ENCODE data around the gene ATP8B3.

DNA sequence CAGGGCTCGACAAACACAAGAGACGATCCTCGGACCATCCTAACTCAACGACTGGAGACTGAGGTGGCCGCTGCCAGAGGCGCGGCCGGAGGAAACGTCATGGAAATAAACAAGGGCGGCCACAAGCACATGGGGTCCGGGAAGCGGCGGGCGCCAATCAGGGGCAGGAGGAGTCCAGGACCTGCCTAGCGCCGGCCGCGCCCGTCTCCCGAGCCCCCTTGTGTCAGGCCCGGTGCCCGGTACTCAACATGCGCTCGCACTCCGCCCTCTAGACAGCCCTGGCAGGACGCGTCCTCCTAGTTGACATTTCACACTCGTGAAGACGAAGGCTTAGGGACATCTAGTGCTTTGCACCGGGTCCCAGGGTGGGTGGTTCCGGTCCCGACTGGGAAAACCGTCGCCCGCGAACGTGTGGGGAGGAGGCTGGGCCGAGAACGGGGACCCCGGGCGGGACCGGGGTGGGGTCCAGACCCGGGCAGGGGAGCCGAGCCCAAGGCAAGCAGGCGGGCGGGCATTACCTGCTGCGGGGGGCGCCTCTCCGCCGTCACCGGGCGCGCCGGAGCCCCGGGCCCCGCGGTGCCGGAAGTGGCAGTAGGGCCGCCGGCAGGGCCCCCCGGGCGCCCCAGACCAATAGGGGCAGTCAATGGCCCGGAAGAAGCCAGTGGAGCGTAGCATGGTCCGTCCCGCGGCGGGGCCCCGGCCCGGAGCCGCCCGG, 35.8 kb upstream of the ATP8B3 start:
- TF ChIP-seq FOXM1 (IDR thresholded peaks at IDR 0.05; ENCODE audit: borderline replicate concordance, low read depth) (no peak), EP300 (IDR thresholded peaks at IDR 0.05; ENCODE audit: borderline replicate concordance) (no peak), TEAD4 (IDR thresholded peaks at IDR 0.05) (no peak), ZBTB7A (IDR thresholded peaks at IDR 0.05; ENCODE audit: low read depth) (no peak), NFIC (IDR thresholded peaks at IDR 0.05) (no peak)
- TF ChIP-seq, protein P1, sequence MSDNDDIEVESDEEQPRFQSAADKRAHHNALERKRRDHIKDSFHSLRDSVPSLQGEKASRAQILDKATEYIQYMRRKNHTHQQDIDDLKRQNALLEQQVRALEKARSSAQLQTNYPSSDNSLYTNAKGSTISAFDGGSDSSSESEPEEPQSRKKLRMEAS (IDR thresholded peaks at IDR 0.05) = no peak; the same call in 1 of the 2 replicates

All from Ishikawa (cell line).